ENCODE data around the gene INPP5B. TPM values are rescaled to one million over a fixed set of nuclear protein-coding genes. Genes with fewer than 3 reads are reported as not detected.

INPP5B gene
- total and polyA plus RNA-seq, 9 of the 15 experiments (the other 6 are each of a cell fraction or from before 2014, with no cell fraction given): 14.1 to 28.7 (median 20.9) TPM

DNA sequence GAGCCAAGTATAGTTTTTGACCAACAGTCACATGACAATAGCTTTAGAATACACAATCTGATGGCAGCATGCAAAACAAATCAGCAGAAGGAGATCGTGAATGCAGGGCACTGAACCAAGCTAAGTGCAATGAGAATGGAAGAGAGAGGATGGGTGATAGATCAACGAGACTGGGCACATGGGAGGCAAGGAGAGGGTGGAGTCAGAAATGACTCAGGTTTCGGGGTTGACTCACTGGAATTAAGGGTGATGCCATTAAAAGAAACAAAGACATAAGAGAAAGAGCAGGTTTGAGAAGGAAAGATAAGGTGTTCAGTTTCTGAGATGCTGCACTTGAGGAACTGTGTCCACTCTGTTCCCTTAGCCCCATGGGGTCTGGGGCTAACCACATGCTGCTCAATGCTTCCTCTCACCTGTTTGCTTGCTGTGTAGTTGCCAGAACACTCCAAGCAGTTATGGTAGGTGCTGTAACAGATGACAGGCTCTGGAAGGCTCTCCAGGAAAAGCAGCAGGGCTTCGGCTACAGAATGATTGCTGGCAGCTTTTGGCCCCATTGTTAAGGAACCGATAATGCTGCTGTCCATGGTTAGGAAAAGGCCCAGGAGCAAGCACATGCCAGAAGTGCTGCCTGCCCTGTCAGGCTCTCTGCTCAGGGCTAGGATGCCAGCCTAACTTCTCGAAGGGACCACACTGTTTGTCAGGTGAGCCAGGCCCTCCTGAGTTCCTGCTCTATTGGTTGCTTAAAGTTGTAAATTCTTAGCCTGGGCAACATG, 81.3 kb downstream of the INPP5B start (continued):
- TF ChIP-seq, protein P1, sequence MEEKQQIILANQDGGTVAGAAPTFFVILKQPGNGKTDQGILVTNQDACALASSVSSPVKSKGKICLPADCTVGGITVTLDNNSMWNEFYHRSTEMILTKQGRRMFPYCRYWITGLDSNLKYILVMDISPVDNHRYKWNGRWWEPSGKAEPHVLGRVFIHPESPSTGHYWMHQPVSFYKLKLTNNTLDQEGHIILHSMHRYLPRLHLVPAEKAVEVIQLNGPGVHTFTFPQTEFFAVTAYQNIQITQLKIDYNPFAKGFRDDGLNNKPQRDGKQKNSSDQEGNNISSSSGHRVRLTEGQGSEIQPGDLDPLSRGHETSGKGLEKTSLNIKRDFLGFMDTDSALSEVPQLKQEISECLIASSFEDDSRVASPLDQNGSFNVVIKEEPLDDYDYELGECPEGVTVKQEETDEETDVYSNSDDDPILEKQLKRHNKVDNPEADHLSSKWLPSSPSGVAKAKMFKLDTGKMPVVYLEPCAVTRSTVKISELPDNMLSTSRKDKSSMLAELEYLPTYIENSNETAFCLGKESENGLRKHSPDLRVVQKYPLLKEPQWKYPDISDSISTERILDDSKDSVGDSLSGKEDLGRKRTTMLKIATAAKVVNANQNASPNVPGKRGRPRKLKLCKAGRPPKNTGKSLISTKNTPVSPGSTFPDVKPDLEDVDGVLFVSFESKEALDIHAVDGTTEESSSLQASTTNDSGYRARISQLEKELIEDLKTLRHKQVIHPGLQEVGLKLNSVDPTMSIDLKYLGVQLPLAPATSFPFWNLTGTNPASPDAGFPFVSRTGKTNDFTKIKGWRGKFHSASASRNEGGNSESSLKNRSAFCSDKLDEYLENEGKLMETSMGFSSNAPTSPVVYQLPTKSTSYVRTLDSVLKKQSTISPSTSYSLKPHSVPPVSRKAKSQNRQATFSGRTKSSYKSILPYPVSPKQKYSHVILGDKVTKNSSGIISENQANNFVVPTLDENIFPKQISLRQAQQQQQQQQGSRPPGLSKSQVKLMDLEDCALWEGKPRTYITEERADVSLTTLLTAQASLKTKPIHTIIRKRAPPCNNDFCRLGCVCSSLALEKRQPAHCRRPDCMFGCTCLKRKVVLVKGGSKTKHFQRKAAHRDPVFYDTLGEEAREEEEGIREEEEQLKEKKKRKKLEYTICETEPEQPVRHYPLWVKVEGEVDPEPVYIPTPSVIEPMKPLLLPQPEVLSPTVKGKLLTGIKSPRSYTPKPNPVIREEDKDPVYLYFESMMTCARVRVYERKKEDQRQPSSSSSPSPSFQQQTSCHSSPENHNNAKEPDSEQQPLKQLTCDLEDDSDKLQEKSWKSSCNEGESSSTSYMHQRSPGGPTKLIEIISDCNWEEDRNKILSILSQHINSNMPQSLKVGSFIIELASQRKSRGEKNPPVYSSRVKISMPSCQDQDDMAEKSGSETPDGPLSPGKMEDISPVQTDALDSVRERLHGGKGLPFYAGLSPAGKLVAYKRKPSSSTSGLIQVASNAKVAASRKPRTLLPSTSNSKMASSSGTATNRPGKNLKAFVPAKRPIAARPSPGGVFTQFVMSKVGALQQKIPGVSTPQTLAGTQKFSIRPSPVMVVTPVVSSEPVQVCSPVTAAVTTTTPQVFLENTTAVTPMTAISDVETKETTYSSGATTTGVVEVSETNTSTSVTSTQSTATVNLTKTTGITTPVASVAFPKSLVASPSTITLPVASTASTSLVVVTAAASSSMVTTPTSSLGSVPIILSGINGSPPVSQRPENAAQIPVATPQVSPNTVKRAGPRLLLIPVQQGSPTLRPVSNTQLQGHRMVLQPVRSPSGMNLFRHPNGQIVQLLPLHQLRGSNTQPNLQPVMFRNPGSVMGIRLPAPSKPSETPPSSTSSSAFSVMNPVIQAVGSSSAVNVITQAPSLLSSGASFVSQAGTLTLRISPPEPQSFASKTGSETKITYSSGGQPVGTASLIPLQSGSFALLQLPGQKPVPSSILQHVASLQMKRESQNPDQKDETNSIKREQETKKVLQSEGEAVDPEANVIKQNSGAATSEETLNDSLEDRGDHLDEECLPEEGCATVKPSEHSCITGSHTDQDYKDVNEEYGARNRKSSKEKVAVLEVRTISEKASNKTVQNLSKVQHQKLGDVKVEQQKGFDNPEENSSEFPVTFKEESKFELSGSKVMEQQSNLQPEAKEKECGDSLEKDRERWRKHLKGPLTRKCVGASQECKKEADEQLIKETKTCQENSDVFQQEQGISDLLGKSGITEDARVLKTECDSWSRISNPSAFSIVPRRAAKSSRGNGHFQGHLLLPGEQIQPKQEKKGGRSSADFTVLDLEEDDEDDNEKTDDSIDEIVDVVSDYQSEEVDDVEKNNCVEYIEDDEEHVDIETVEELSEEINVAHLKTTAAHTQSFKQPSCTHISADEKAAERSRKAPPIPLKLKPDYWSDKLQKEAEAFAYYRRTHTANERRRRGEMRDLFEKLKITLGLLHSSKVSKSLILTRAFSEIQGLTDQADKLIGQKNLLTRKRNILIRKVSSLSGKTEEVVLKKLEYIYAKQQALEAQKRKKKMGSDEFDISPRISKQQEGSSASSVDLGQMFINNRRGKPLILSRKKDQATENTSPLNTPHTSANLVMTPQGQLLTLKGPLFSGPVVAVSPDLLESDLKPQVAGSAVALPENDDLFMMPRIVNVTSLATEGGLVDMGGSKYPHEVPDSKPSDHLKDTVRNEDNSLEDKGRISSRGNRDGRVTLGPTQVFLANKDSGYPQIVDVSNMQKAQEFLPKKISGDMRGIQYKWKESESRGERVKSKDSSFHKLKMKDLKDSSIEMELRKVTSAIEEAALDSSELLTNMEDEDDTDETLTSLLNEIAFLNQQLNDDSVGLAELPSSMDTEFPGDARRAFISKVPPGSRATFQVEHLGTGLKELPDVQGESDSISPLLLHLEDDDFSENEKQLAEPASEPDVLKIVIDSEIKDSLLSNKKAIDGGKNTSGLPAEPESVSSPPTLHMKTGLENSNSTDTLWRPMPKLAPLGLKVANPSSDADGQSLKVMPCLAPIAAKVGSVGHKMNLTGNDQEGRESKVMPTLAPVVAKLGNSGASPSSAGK (IDR thresholded peaks at IDR 0.05): peak; percentile 23; the same call in 1 of the 2 replicates
- no peak for TF ChIP-seq ZNF830 (CRISPR knock-in tag; IDR thresholded peaks at IDR 0.05)
- no peak for TF ChIP-seq NFATC3 (IDR thresholded peaks at IDR 0.05)
- TF ChIP-seq, protein P2, sequence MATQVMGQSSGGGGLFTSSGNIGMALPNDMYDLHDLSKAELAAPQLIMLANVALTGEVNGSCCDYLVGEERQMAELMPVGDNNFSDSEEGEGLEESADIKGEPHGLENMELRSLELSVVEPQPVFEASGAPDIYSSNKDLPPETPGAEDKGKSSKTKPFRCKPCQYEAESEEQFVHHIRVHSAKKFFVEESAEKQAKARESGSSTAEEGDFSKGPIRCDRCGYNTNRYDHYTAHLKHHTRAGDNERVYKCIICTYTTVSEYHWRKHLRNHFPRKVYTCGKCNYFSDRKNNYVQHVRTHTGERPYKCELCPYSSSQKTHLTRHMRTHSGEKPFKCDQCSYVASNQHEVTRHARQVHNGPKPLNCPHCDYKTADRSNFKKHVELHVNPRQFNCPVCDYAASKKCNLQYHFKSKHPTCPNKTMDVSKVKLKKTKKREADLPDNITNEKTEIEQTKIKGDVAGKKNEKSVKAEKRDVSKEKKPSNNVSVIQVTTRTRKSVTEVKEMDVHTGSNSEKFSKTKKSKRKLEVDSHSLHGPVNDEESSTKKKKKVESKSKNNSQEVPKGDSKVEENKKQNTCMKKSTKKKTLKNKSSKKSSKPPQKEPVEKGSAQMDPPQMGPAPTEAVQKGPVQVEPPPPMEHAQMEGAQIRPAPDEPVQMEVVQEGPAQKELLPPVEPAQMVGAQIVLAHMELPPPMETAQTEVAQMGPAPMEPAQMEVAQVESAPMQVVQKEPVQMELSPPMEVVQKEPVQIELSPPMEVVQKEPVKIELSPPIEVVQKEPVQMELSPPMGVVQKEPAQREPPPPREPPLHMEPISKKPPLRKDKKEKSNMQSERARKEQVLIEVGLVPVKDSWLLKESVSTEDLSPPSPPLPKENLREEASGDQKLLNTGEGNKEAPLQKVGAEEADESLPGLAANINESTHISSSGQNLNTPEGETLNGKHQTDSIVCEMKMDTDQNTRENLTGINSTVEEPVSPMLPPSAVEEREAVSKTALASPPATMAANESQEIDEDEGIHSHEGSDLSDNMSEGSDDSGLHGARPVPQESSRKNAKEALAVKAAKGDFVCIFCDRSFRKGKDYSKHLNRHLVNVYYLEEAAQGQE (IDR thresholded peaks at IDR 0.05; ENCODE audit: borderline replicate concordance): peak; percentile 64
- TF ChIP-seq, protein P2 (CRISPR knock-in tag; IDR thresholded peaks at IDR 0.05; ENCODE audit: low read depth): 0 out of 2 replicates have a peak, but pooled peaks have one; percentile 33

Measured in K562 (cell line).